Ascending aorta (tissue), 2 donors: ENCODE data around the gene SP9. TPM values are rescaled to one million over a fixed set of nuclear protein-coding genes. Genes with fewer than 3 reads are reported as not detected.

Experiments
- DNase-seq, 2 donors: peaks; one replicate each; pipeline ENCODE4 v3.0.0-alpha.2; 2019; ENCODE audit warnings: low spot score in 2 of 2
- H3K27ac ChIP-seq, 2 donors: fragments of 200-600 bp; sonication (generic); one replicate each; pipeline ENCODE4 v1.5.1; 2016 to 2017; ENCODE audit warnings: mild to moderate bottlenecking in 1 of 2
- H3K27me3 ChIP-seq: fragments of 200-600 bp; sonication (generic); one replicate; pipeline ENCODE4 v1.5.1; 2017
- H3K36me3 ChIP-seq, 2 donors: fragments of 200-600 bp; sonication (generic); one replicate each; pipeline ENCODE4 v1.5.1; 2016
- H3K4me1 ChIP-seq, 2 donors: fragments of 200-600 bp; sonication (generic); one replicate each; pipeline ENCODE4 v1.5.1; 2016 to 2017; ENCODE audit warnings: mild to moderate bottlenecking in 1 of 2
- H3K4me3 ChIP-seq, 2 donors: fragments of 200-600 bp; sonication (generic); one replicate each; pipeline ENCODE4 v1.5.1; 2016 to 2017; ENCODE audit warnings: mild to moderate bottlenecking in 1 of 2
- H3K9me3 ChIP-seq, 2 donors: fragments of 200-600 bp; sonication (generic); one replicate each; pipeline ENCODE4 v1.5.1; 2016
- intact Hi-C: fragments of 100-400 bp; cut with DNase I; formaldehyde crosslinking; loops from one replicate; pipeline ENCODE4 v1.15.1; 2023
- total RNA-seq: library from RNA; depleted of rRNA; stranded (reverse); fragments of >200 nt; gene quantifications from one replicate; pipeline ENCODE4 v1.1.0, GENCODE V29; 2016
- TF ChIP-seq, protein P1 (sequence below), 3 experiments: fragments of 200-600 bp in 2 of 3; fragments of 450-650 bp in 1 of 3; sonication (generic) in 2 of 3; IDR thresholded peaks; one replicate each; pipeline ENCODE4 v1.5.1; 2016 to 2019; ENCODE audit warnings: antibody characterized with exemption in 3 of 3, mild to moderate bottlenecking in 1 of 3, moderate library complexity in 1 of 3

SP9 gene
- total RNA-seq, 1 donor from 2014 or later = not detected

DNA sequence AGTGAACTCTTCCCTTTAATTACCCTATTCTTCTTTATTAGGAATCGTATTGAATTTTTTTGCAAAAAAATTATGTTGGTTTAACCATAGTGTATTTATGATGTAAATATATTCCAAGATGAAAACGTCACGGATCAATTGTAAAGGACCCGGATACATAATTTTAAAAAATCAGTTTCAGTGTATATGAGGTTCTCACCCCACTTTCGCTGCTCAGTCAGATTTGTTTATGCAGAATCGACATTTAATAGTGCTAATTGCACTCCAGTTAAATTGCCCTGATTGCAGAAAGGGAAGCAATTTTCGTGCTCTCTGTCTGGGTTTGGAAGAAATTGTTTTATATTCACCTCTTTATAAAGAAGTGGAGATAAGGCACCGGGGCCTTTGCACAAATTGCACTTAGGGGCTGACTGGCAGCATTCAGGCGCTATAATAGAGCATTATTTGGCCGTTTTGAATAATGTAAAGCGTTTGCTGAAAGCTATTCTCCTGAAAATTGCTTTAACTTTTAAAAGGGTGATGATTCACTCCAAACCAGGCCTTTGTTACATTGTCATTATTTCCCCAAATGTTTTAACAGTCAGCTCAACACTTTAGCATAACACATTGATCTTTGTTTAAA is 3.0 kb upstream of the SP9 start:
- no peak overlapping the region for H3K4me3 ChIP-seq
- H3K27ac ChIP-seq = no peak overlapping the region
- DNase-seq = no peak
- no peaks in the 10 kb centered on the region for H3K9me3 ChIP-seq
- TF ChIP-seq, protein P1, sequence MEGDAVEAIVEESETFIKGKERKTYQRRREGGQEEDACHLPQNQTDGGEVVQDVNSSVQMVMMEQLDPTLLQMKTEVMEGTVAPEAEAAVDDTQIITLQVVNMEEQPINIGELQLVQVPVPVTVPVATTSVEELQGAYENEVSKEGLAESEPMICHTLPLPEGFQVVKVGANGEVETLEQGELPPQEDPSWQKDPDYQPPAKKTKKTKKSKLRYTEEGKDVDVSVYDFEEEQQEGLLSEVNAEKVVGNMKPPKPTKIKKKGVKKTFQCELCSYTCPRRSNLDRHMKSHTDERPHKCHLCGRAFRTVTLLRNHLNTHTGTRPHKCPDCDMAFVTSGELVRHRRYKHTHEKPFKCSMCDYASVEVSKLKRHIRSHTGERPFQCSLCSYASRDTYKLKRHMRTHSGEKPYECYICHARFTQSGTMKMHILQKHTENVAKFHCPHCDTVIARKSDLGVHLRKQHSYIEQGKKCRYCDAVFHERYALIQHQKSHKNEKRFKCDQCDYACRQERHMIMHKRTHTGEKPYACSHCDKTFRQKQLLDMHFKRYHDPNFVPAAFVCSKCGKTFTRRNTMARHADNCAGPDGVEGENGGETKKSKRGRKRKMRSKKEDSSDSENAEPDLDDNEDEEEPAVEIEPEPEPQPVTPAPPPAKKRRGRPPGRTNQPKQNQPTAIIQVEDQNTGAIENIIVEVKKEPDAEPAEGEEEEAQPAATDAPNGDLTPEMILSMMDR (IDR thresholded peaks at IDR 0.05) = no peak
- peaks cover 54% of the 10 kb centered on the region for H3K27me3 ChIP-seq
- H3K4me1 ChIP-seq = peaks cover 13 to 17% of the 10 kb centered on the region in 2 donors
- no peaks in the 10 kb centered on the region for H3K36me3 ChIP-seq
- intact Hi-C loops = loop anchor here (10.0 kb wide), 1 partner anchor 1763 kb away; the partner anchor contains the start of genes HOXD12 and HOXD13

DNA sequence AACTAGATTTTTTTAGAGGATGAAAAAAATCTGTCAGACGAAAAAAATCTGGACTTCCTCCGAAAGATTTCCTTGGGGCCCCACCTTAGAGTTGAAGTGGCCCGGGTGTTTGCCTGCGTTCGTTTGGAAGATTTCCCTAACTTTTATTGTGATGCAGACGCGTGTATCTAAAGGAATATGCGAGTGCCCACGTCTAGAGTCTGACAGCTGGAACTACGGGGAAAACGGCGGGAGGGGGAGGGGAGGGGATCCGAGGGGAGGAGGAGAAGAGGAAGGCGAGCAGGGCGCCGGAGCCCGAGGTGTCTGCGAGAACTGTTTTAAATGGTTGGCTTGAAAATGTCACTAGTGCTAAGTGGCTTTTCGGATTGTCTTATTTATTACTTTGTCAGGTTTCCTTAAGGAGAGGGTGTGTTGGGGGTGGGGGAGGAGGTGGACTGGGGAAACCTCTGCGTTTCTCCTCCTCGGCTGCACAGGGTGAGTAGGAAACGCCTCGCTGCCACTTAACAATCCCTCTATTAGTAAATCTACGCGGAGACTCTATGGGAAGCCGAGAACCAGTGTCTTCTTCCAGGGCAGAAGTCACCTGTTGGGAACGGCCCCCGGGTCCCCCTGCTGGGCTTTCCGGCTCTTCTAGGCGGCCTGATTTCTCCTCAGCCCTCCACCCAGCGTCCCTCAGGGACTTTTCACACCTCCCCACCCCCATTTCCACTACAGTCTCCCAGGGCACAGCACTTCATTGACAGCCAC is 2.4 kb upstream of the SP9 start:
- Histone ChIP-seq H3K36me3 (no peaks in the 10 kb centered on the region), H3K27me3 (peaks cover 59% of the 10 kb centered on the region), H3K4me3 (no peak overlapping the region), H3K27ac (no peak overlapping the region), H3K4me1 (peaks cover 17% of the 10 kb centered on the region in 2 donors), H3K9me3 (no peaks in the 10 kb centered on the region)
- TF ChIP-seq, protein P1 (IDR thresholded peaks at IDR 0.05) = no peak
- no peak for DNase-seq
- intact Hi-C loops = loop anchor here (10.0 kb wide), 1 partner anchor 1762 kb away; the partner anchor contains the start of genes HOXD12 and HOXD13

DNA sequence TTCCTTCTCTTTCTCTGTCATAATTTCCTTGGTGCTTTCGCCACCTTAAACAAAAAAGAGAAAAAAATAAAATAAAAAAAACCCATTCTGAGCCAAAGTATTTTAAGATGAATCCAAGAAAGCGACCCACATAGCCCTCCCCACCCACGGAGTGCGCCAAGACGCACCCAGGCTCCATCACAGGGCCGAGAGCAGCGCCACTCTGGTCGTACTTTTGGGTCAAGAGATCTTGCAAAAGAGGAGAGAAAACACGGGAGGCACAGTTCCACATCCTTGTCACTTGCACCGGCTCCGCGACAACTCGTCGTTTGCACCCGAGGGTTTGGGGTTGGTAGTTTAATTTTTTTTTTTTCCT is 1.8 kb upstream of the SP9 start:
- Histone ChIP-seq H3K27ac (no peak overlapping the region), H3K36me3 (no peaks in the 10 kb centered on the region), H3K4me1 (peaks cover 17% of the 10 kb centered on the region in 2 donors), H3K9me3 (no peaks in the 10 kb centered on the region), H3K4me3 (no peak overlapping the region), H3K27me3 (peaks cover 63% of the 10 kb centered on the region)
- no peak for DNase-seq
- TF ChIP-seq, protein P1 (IDR thresholded peaks at IDR 0.05) = no peak
- intact Hi-C loops = loop anchor here (10.0 kb wide), 1 partner anchor 1762 kb away; the partner anchor contains the start of genes HOXD12 and HOXD13

DNA sequence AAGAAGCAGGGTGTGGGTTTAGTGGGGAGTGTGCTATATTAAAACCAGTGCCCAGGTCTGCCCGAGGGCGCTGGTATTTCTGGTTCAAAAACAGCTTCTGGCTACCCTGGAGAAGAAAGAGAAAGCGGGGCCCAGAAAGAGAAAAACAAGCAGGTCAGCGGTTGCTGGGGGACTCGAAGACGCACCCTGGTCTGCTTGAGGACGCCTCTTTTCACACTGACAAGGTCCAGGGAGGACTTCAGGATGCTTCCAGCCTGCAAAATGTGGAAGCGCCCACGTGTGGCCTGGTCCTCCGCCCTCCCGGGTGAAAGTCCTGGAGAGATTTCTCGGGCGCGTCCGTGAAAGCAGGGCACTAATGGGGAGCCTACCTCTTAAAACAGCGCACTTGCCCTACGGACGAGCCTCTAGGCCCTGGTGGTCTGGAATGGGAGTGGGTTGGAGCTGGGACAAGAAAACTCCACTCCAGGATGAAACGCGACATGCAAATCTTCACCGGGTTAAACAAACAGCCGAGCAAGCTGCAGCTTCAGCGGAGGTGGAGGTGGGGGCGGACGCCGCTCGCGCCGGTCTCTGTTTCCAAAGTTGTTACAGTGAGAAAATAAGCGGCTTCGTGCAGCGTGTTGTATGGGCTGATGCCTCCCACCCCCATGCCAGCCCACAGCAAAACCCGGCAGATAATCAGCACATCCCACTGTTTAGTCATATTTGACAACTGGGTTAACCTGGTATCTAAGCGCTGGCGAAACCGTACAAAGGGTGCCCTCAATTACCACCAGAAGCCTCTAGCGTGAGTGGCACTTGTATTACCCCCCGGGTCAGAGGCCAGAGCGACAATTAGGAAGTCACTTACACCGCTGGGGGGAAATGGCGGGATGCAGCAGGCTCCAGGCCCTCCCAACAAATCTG is 1.1 kb upstream of the SP9 start:
- H3K9me3 ChIP-seq = no peaks in the 10 kb centered on the region
- H3K36me3 ChIP-seq = no peaks in the 10 kb centered on the region
- H3K27me3 ChIP-seq = peaks cover 63% of the 10 kb centered on the region
- no peak overlapping the region for H3K27ac ChIP-seq
- intact Hi-C loops = loop anchor here (10.0 kb wide), 1 partner anchor 1761 kb away; the partner anchor contains the start of genes HOXD12 and HOXD13
- TF ChIP-seq, protein P1 (IDR thresholded peaks at IDR 0.05) = no peak
- no peak overlapping the region for H3K4me3 ChIP-seq
- DNase-seq = no peak
- peaks cover 17% of the 10 kb centered on the region in 2 donors for H3K4me1 ChIP-seq

DNA sequence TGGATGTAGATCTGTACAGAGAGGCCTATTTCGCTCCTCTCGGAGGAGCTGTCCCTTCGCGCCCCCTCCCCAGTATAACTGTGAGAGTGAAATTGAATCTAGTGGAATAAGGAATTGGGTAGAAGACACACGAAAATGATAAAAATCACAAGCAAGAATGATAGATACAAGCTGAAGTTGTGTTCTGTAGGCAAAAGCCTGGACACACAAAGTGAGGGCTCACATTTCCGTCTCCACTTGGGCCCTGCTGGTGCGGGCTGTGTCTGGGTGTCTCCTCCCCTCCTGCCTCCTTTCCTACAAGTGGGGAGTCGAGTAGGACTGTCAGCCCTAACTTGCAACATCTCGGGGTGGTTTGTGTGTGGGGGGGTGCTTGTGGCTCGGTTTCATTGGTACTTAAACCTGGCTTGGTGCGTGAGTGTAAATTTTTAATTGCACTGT is 457 bp upstream of the SP9 start:
- Histone ChIP-seq H3K27ac (no peak overlapping the region), H3K4me3 (no peak overlapping the region), H3K4me1 (peaks cover 17% of the 10 kb centered on the region in 2 donors), H3K36me3 (no peaks in the 10 kb centered on the region), H3K27me3 (peaks cover 68% of the 10 kb centered on the region), H3K9me3 (no peaks in the 10 kb centered on the region)
- TF ChIP-seq, protein P1 (IDR thresholded peaks at IDR 0.05) = no peak
- no peak for DNase-seq
- intact Hi-C loops = loop anchor here (10.0 kb wide), 1 partner anchor 1761 kb away; the partner anchor contains the start of genes HOXD12 and HOXD13
